ENCODE results near the gene SIK1. TPM values are rescaled to one million over a fixed set of nuclear protein-coding genes. Genes with fewer than 3 reads are reported as not detected.
"Not testable (repeated sequence)": the region's sequence is repeated elsewhere in the genome, so short reads cannot be mapped to it uniquely, and the experiment has no call there.

The SIK1 gene
- total RNA-seq, 1 donor from 2014 or later = 33.2 TPM

DNA sequence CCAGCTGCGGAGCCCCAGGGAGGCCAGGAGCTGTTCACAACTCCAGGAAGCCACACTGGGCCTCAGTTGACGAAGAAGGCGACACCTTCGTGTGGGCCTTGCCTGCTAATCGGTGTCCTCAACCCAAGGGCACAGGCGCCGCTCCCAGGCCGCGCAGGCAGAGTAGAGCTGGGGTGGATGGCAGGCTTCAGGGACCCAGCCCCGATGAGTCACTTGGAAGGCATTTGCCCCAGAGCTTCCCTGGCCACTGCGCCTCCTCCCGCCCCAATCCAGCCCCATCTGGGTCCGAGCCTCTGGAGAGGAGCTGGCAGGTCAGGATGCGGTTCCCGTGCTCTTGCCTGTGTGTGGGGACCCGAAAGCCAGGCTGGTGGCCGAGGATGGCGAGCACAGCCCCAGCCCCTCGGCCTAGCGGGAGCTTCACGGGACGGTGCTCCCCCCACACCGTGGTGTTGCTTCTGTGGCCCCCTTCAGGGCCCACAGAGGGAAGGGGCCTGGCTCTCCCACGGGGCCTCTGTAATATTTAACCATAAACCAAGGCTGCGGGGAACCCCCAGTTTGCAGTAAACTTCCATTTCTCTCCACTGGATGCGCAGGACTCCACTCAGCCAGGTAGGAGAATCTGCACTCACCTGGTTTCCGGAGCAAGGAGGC, 30.0 kb downstream of the SIK1 start:
- H3K4me3 ChIP-seq (ENCODE audit: low read depth, low read length); DNase-seq (ENCODE audit: low read depth); H3K36me3 ChIP-seq (ENCODE audit: control insufficient read depth, insufficient read depth, low read length); H3K27me3 ChIP-seq (ENCODE audit: control insufficient read depth, insufficient read depth, low read length): not testable (repeated sequence)
- FAIRE-seq = peak; percentile 88

DNA sequence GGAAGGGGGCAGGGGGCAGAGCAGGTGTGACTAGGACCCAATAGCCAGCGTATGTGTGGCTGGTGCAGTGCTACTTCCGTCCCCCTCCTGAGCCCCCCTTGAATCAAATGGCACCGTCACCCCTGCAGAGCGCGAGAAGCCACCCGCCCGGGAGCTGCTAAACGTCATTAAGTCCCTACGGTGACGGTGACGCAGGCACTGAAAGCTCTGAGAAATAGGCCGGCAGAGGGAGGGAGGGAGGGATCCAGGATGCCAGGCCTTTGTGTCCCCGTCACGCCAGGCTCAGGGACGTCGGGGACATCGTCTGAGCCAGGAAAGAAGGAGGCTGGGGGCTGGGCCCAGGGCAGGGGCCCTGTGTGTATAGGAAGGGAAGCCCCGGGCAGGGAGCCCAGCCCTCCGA, 43.6 kb downstream of the SIK1 start:
- FAIRE-seq; H3K36me3 ChIP-seq (ENCODE audit: control insufficient read depth, insufficient read depth, low read length); H3K4me3 ChIP-seq (ENCODE audit: low read depth, low read length); DNase-seq (ENCODE audit: low read depth); H3K27me3 ChIP-seq (ENCODE audit: control insufficient read depth, insufficient read depth, low read length): not testable (repeated sequence)

- not testable (repeated sequence) for FAIRE-seq
These were observed 44.0 kb downstream of the SIK1 start for GRCh38 chr21:43382902-43383301.

GRCh38 chr21:43380852-43381533, 45.9 kb downstream of the SIK1 start:
- not testable (repeated sequence) for FAIRE-seq; H3K27me3 ChIP-seq (ENCODE audit: control insufficient read depth, insufficient read depth, low read length); H3K4me3 ChIP-seq (ENCODE audit: low read depth, low read length); DNase-seq (ENCODE audit: low read depth); H3K36me3 ChIP-seq (ENCODE audit: control insufficient read depth, insufficient read depth, low read length)

More at GRCh38 chr21:43382902-43383301, 44.0 kb downstream of the SIK1 start:
- not testable (repeated sequence) for DNase-seq (ENCODE audit: low read depth); H3K27me3 ChIP-seq (ENCODE audit: control insufficient read depth, insufficient read depth, low read length); H3K36me3 ChIP-seq (ENCODE audit: control insufficient read depth, insufficient read depth, low read length); H3K4me3 ChIP-seq (ENCODE audit: low read depth, low read length)

DNA sequence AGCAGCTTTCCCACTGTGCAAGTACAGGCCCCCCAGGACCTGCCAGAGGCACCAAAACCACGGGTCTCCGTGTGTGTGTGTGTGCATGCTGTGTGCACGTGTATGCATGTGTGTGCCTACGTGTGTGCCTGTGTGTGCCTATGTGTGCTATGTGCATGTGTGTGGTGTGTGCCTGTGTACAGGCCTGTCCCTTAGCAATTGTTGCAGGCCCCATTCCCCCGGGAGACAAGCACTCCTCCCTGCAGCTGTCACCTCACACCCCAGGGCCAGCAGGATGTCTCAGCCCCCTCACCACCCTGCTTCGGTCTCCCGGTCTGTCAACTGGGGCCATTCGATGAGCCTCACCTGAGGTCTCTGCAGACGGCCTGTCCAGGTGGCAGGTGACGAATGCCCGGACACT, 46.6 kb downstream of the SIK1 start:
- H3K27me3 ChIP-seq (ENCODE audit: control insufficient read depth, insufficient read depth, low read length); H3K4me3 ChIP-seq (ENCODE audit: low read depth, low read length); FAIRE-seq; H3K36me3 ChIP-seq (ENCODE audit: control insufficient read depth, insufficient read depth, low read length); DNase-seq (ENCODE audit: low read depth): not testable (repeated sequence)

GRCh38 chr21:43379626-43380122, 47.3 kb downstream of the SIK1 start:
- not testable (repeated sequence) for H3K27me3 ChIP-seq (ENCODE audit: control insufficient read depth, insufficient read depth, low read length); H3K36me3 ChIP-seq (ENCODE audit: control insufficient read depth, insufficient read depth, low read length); FAIRE-seq; DNase-seq (ENCODE audit: low read depth); H3K4me3 ChIP-seq (ENCODE audit: low read depth, low read length)

DNA sequence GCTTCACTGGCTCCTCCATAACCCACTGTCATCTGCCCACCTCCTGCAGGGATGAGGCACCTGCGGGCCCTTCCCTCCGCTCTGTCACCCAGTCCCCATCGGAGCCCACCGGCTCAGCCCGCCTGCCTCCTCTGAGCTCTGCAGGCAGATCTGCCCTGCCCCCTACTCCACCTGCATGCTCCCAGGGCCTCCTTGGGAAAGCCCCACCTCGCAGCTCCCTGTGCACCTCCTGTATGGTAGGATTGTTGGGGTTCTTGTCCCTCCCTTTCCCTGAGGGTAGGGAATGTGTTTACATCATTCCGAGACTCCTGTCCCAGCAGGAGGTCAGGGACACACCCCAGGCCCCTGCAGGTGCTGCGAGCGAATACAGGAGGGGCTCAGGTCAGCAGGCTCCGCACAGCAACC, 50.5 kb downstream of the SIK1 start:
- TF ChIP-seq CTCF (IDR thresholded peaks at IDR 0.05; ENCODE audit: insufficient read depth, low read length, severe bottlenecking) = no peak
- no peaks in the 10 kb centered on the region for H3K27me3 ChIP-seq (ENCODE audit: control insufficient read depth, insufficient read depth, low read length)
- H3K4me3 ChIP-seq (ENCODE audit: low read depth, low read length) = no peak overlapping the region
- FAIRE-seq (no peak), DNase-seq (ENCODE audit: low read depth) (no peak)
- no peaks in the 10 kb centered on the region for H3K36me3 ChIP-seq (ENCODE audit: control insufficient read depth, insufficient read depth, low read length)

GRCh38 chr21:43375837-43376477, 51.0 kb downstream of the SIK1 start:
- no peak for TF ChIP-seq CTCF (IDR thresholded peaks at IDR 0.05; ENCODE audit: insufficient read depth, low read length, severe bottlenecking)
- Histone ChIP-seq H3K4me3 (ENCODE audit: low read depth, low read length) (no peak overlapping the region), H3K27me3 (ENCODE audit: control insufficient read depth, insufficient read depth, low read length) (no peaks in the 10 kb centered on the region), H3K36me3 (ENCODE audit: control insufficient read depth, insufficient read depth, low read length) (no peaks in the 10 kb centered on the region)
- no peak for DNase-seq (ENCODE audit: low read depth)
- FAIRE-seq = no peak
